Measurements from ENCODE around the gene RDX.
A peak's percentile ranks its signal among the peaks of the same experiment; 100 is the strongest.
"Not testable (repeated sequence)": the region's sequence is repeated elsewhere in the genome, so short reads cannot be mapped to it uniquely, and the experiment has no call there.

RDX gene

GRCh38 chr11:110323786-110324185 lies 27.4 kb upstream of the RDX start:
- DNase-seq (ENCODE audit: insufficient read length) (no peak), FAIRE-seq (no peak)
- no peak for TF ChIP-seq POLR2AphosphoS5 (IDR thresholded peaks at IDR 0.05; ENCODE audit: low read depth, low read length)
- no peak for TF ChIP-seq POLR2A (IDR thresholded peaks at IDR 0.05; ENCODE audit: low read depth, low read length)
- TF ChIP-seq TAF1 (IDR thresholded peaks at IDR 0.05; ENCODE audit: borderline replicate concordance, low read depth, low read length): no peak

- DNase-seq (ENCODE audit: insufficient read length): no peak
- no peak for FAIRE-seq
- TF ChIP-seq POLR2AphosphoS5 (IDR thresholded peaks at IDR 0.05; ENCODE audit: low read depth, low read length) (no peak), POLR2A (IDR thresholded peaks at IDR 0.05; ENCODE audit: low read depth, low read length) (no peak)
These were observed 23.1 kb upstream of the RDX start for GRCh38 chr11:110319501-110319900.

- FAIRE-seq (no peak), DNase-seq (ENCODE audit: insufficient read length) (no peak)
- TF ChIP-seq TAF1 (IDR thresholded peaks at IDR 0.05; ENCODE audit: borderline replicate concordance, low read depth, low read length): no peak
- TF ChIP-seq POLR2AphosphoS5 (IDR thresholded peaks at IDR 0.05; ENCODE audit: low read depth, low read length): no peak
- no peak for TF ChIP-seq POLR2A (IDR thresholded peaks at IDR 0.05; ENCODE audit: low read depth, low read length)
These were observed 22.4 kb upstream of the RDX start for GRCh38 chr11:110318638-110319404.

- TF ChIP-seq TAF1 (IDR thresholded peaks at IDR 0.05; ENCODE audit: borderline replicate concordance, low read depth, low read length) (no peak), POLR2AphosphoS5 (IDR thresholded peaks at IDR 0.05; ENCODE audit: low read depth, low read length) (no peak), POLR2A (IDR thresholded peaks at IDR 0.05; ENCODE audit: low read depth, low read length) (no peak)
- FAIRE-seq (peak; percentile 27), DNase-seq (ENCODE audit: insufficient read length) (no peak)
These were observed 21.1 kb upstream of the RDX start for GRCh38 chr11:110317516-110317932.

GRCh38 chr11:110314366-110315095 lies 18.1 kb upstream of the RDX start:
- no peak for DNase-seq (ENCODE audit: insufficient read length)
- TF ChIP-seq POLR2AphosphoS5 (IDR thresholded peaks at IDR 0.05; ENCODE audit: low read depth, low read length) (no peak), TAF1 (IDR thresholded peaks at IDR 0.05; ENCODE audit: borderline replicate concordance, low read depth, low read length) (no peak), POLR2A (IDR thresholded peaks at IDR 0.05; ENCODE audit: low read depth, low read length) (no peak)
- FAIRE-seq: no peak

- DNase-seq (ENCODE audit: insufficient read length): no peak
- TF ChIP-seq TAF1 (IDR thresholded peaks at IDR 0.05; ENCODE audit: borderline replicate concordance, low read depth, low read length) (no peak), POLR2AphosphoS5 (IDR thresholded peaks at IDR 0.05; ENCODE audit: low read depth, low read length) (no peak), POLR2A (IDR thresholded peaks at IDR 0.05; ENCODE audit: low read depth, low read length) (no peak)
- no peak for FAIRE-seq
These were observed 16.3 kb upstream of the RDX start for GRCh38 chr11:110312670-110313069.

- FAIRE-seq: peak; percentile 60
- TF ChIP-seq POLR2A (IDR thresholded peaks at IDR 0.05; ENCODE audit: low read depth, low read length) (no peak), TAF1 (IDR thresholded peaks at IDR 0.05; ENCODE audit: borderline replicate concordance, low read depth, low read length) (no peak), POLR2AphosphoS5 (IDR thresholded peaks at IDR 0.05; ENCODE audit: low read depth, low read length) (no peak)
These were observed 15.6 kb upstream of the RDX start for GRCh38 chr11:110311783-110312579.

GRCh38 chr11:110308071-110308470 lies 11.7 kb upstream of the RDX start:
- no peak for FAIRE-seq
- TF ChIP-seq POLR2A (IDR thresholded peaks at IDR 0.05; ENCODE audit: low read depth, low read length) (no peak), POLR2AphosphoS5 (IDR thresholded peaks at IDR 0.05; ENCODE audit: low read depth, low read length) (no peak), TAF1 (IDR thresholded peaks at IDR 0.05; ENCODE audit: borderline replicate concordance, low read depth, low read length) (no peak)

More at GRCh38 chr11:110311783-110312579, 15.6 kb upstream of the RDX start:
- no peak for DNase-seq (ENCODE audit: insufficient read length)

GRCh38 chr11:110306019-110306388 lies 9.6 kb upstream of the RDX start:
- not testable (repeated sequence) for DNase-seq (ENCODE audit: insufficient read length); FAIRE-seq

More at GRCh38 chr11:110308071-110308470, 11.7 kb upstream of the RDX start:
- no peak for DNase-seq (ENCODE audit: insufficient read length)

- FAIRE-seq: peak; percentile 40
- TF ChIP-seq POLR2A (IDR thresholded peaks at IDR 0.05; ENCODE audit: low read depth, low read length) (no peak), POLR2AphosphoS5 (IDR thresholded peaks at IDR 0.05; ENCODE audit: low read depth, low read length) (no peak), TAF1 (IDR thresholded peaks at IDR 0.05; ENCODE audit: borderline replicate concordance, low read depth, low read length) (no peak)
- no peak for DNase-seq (ENCODE audit: insufficient read length)
These were observed 9.0 kb upstream of the RDX start for GRCh38 chr11:110305169-110306018.

GRCh38 chr11:110303414-110303826 lies 7.0 kb upstream of the RDX start:
- TF ChIP-seq TAF1 (IDR thresholded peaks at IDR 0.05; ENCODE audit: borderline replicate concordance, low read depth, low read length): no peak
- no peak for TF ChIP-seq POLR2A (IDR thresholded peaks at IDR 0.05; ENCODE audit: low read depth, low read length)
- no peak for TF ChIP-seq POLR2AphosphoS5 (IDR thresholded peaks at IDR 0.05; ENCODE audit: low read depth, low read length)
- DNase-seq (ENCODE audit: insufficient read length): no peak
- no peak for FAIRE-seq
